Fibroblast of pulmonary artery (primary cell): Measurements from ENCODE around the gene BCR.

Source experiments
- DNase-seq: peaks from one replicate; pipeline ENCODE4 v3.0.0-alpha.2; 2010; ENCODE audit warnings: low read depth
- H3K4me3 ChIP-seq: replicated peaks from 2 replicates; pipeline ENCODE4 v1.5.1; 2011; ENCODE audit warnings: low read depth, mild to moderate bottlenecking, control low read depth, low read length, moderate library complexity
- CTCF ChIP-seq: IDR thresholded peaks from 2 replicates; pipeline ENCODE4 v1.5.1; 2011; ENCODE audit warnings: mild to moderate bottlenecking, control low read depth, low read length, inconsistent platforms; ENCODE audit errors: missing control alignments

Gene BCR

GRCh38 chr22:23236440-23237184, 56.3 kb downstream of the BCR start:
- no peak for DNase-seq
- H3K4me3 ChIP-seq = no peak overlapping the region
- no peak for TF ChIP-seq CTCF

- TF ChIP-seq CTCF = no peak
- no peak overlapping the region for H3K4me3 ChIP-seq
- peak; percentile 41 for DNase-seq
Observed at GRCh38 chr22:23237201-23237798, 57.0 kb downstream of the BCR start.

- TF ChIP-seq CTCF = no peak
- no peak for DNase-seq
- H3K4me3 ChIP-seq = no peak overlapping the region
Observed at GRCh38 chr22:23237841-23238240, 57.5 kb downstream of the BCR start.

GRCh38 chr22:23238707-23239106, 58.4 kb downstream of the BCR start:
- DNase-seq = no peak
- TF ChIP-seq CTCF = no peak
- H3K4me3 ChIP-seq = no peak overlapping the region

GRCh38 chr22:23239429-23239828, 59.1 kb downstream of the BCR start:
- no peak for DNase-seq
- TF ChIP-seq CTCF = no peak

GRCh38 chr22:23240639-23241389, 60.5 kb downstream of the BCR start:
- no peak overlapping the region for H3K4me3 ChIP-seq
- DNase-seq = peak; percentile 41
- TF ChIP-seq CTCF = peak; percentile 44

More at GRCh38 chr22:23239429-23239828, 59.1 kb downstream of the BCR start:
- H3K4me3 ChIP-seq = no peak overlapping the region
